Stimulated activated CD4-positive, alpha-beta T cell treated with anti-CD3 and anti-CD28 coated beads, Interleukin-1b, Interleukin-23, amount 100 ng/mL, for 1 hour (primary cell): ENCODE results near the gene KLHL30.
"Not testable (repeated sequence)": the region's sequence is repeated elsewhere in the genome, so short reads cannot be mapped to it uniquely, and the experiment has no call there.

Experiments used
- DNase-seq, 2 donors: peaks; one replicate each; pipeline ENCODE4 v3.0.0-alpha.2; 2020; ENCODE audit warnings: low read depth in 2 of 2

Gene KLHL30

DNA sequence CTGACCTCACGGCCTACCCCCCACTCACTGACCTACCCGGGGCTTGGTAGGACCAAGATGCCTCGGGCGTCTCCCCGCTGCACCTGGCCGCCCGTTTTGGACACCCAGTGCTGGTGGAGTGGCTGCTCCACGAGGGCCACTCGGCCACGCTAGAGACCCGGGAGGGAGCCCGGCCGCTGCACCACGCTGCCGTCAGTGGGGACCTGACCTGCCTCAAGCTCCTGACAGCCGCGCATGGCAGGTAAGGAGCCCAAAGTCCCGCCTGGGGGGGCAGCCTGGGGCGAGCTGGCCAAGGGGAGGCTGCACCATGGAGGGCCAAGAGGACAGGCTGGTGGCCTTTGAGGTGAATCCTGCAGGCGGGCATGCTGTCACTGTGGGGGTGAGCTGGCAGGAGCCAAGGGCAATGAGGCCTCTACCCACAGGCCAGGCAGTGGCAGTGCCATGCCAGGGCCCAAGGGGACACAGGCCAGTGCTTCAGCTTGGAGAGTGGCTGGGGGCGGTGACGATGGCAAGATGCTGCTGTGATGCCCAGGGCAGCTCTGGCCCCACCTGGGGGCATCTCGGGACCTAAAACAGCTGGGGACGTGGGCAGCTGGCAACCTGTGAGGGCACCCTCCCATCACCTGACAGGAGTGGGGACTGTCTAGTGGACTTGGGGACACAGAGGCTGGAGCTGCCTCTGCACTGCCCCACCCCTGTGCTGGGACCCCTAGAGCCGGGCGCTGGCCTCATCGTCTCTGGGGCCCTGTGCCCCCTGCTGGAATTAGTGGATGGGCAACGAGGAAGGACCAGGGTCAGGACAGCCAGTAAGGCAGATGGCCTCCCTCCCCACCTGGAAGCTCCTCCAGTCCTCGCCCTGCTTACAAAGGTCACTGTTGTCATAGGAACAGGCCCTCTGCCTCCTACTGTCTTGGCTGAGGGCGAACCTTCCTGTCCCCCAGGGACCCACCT, 36.3 kb upstream of the KLHL30 start:
- no peak for DNase-seq

- no peak for DNase-seq
These were observed 35.6 kb upstream of the KLHL30 start for GRCh38 chr2:238102865-238103264.

GRCh38 chr2:238103465-238104225, 34.8 kb upstream of the KLHL30 start:
- no peak for DNase-seq

GRCh38 chr2:238104226-238104690, 34.2 kb upstream of the KLHL30 start:
- DNase-seq = no peak

DNA sequence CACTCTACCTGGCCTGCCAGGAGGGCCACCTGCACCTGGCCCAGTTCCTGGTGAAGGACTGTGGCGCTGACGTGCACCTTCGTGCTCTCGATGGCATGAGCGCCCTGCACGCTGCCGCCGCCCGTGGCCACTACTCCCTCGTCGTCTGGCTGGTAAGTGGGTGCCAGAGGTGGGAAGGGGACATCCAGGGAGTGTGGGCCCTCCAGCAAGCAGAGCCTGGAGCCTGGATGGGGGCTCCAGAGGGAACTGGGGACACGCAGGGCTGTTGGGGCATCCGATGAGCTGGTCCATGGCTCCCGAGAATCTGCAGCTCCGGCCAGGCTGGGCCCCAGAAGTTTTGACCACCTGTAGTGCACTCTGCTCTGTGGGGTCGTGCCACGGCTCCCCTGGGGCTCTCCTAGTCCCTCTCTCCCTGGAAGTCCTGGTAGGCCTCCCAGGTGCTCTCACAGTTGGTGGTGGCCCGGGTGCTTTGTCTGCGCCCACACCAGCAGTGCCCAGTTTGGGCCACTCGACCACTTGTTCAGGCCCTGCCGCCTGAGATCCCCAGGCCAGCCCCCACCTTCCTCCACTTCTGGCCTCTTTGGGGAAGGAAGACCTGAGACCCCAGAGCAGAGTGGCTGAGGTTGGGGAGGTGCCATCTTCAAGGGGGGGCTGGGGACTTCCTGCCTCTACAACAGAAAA, 33.6 kb upstream of the KLHL30 start:
- no peak for DNase-seq

DNA sequence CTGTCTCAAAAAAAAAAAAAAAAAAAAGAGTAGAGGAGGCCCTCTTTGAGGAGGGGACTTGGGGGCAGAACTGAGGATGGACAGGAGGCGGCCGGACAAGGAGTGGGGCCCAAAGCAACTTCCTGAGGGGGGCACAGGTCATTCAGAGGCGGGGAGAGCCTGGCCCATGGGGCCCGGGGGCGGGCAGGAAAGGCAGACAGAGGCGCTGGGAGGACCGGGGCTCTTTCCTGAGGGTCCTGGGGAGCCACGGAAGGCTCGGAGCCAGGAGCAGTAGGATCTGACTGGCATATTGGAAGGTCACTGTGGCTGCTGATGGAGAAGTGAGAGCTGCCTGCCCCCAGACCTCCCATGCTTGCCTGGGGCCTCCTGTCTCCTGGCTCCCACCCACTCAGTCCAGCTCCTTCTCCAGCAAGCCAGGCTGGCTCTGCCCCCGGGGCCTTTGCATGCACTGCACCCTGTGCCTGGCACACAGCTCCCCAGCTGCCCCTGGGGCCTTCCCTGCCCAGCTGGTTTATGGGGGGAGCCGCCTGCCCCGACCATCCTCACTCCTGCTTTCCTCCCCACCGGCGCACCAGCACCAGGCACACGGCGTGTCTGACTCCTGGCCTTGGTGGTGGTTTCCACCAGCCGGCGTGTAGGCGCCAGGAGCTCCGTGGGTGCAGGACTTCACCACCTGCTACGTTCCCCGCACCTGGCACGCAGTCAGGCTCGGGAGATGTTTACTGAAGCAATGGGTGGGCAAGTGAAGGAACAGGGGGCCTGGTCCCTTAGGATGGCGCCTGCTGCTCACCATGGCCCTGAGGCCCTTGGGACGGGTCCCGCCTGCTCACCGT, 32.7 kb upstream of the KLHL30 start:
- no peak for DNase-seq

GRCh38 chr2:238106339-238106697, 32.1 kb upstream of the KLHL30 start:
- no peak for DNase-seq

GRCh38 chr2:238106698-238107524, 31.6 kb upstream of the KLHL30 start:
- no peak for DNase-seq

- no peak for DNase-seq
These were observed 30.7 kb upstream of the KLHL30 start for GRCh38 chr2:238107525-238108422.

- no peak for DNase-seq
These were observed 29.9 kb upstream of the KLHL30 start for GRCh38 chr2:238108423-238109183.

GRCh38 chr2:238113611-238114010, 24.9 kb upstream of the KLHL30 start:
- DNase-seq = no peak

GRCh38 chr2:238114331-238114841, 24.1 kb upstream of the KLHL30 start:
- DNase-seq = no peak

- no peak for DNase-seq
These were observed 23.4 kb upstream of the KLHL30 start for GRCh38 chr2:238114851-238115660.

GRCh38 chr2:238115709-238116108, 22.8 kb upstream of the KLHL30 start:
- DNase-seq = not testable (repeated sequence)

DNA sequence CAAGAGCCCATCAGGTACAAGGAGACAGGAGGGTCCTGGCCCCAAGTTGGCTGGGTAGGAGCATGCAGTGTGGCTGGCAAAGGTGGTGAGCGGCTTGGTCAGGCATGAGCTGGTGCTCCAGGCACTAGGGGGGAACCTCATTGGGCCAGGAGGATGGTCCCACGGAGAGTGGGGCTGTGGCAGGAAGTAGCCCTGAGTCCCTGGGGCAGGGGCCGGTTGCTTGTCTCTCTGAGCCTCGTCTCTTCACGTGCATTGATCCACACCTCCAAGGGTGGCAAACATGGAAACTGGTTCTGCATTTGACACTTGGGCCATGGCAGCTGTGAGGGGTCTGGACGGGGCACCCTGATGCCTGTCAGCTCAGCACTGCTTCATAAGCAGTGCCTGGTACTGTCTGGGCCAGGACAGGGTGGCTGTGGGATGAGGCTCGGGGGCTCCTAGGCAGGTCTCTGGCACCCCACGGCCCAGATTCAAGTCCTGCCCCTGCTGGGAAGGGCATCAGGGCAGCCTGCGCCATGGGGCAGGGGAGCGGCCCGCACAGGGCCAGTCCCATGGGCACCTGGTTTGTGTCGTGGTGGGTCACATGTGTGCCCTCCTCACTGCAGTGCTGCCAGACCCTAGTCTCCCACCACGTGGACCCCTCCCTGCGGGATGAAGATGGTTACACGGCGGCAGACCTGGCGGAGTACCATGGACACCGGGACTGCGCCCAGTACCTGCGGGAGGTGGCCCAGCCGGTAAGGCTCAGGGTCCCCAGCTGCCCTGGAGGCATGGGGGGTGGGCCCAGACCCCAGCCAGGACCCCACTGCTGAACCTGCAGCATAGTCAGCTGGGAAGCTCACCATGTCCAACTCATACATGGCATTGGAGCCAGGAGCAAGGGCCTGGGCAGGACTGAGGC, 21.9 kb upstream of the KLHL30 start:
- no peak for DNase-seq
